OCI-LY1 (cell line): ENCODE measurements around the gene ZNF586.

Experiments used
- H2AFZ ChIP-seq: fragments of 200-600 bp; sonication (generic), shearing (Covaris generic); 2 replicates; pipeline ENCODE4 v1.6.0; 2014; ENCODE audit warnings: antibody characterized with exemption, mild to moderate bottlenecking, low read length
- H3F3A ChIP-seq: fragments of 200-600 bp; sonication (generic), shearing (Covaris generic); 2 replicates; pipeline ENCODE4 v1.6.0; 2014; ENCODE audit warnings: mild to moderate bottlenecking, antibody characterized with exemption, low read length, moderate library complexity; ENCODE audit not compliant: insufficient read depth
- H3K27ac ChIP-seq: fragments of 200-600 bp; sonication (generic); 2 replicates; pipeline ENCODE4 v1.5.1; 2014; ENCODE audit warnings: low read length, mixed run types, mild to moderate bottlenecking, low read depth; ENCODE audit not compliant: poor library complexity, severe bottlenecking
- H3K27me3 ChIP-seq: fragments of 200-600 bp; sonication (generic); 2 replicates; pipeline ENCODE4 v1.6.0; 2014; ENCODE audit warnings: antibody characterized with exemption, mild to moderate bottlenecking, low read length, moderate library complexity; ENCODE audit not compliant: insufficient read depth
- H3K36me3 ChIP-seq: fragments of 200-600 bp; sonication (generic); 2 replicates; pipeline ENCODE4 v1.6.1; 2014; ENCODE audit warnings: mild to moderate bottlenecking, antibody characterized with exemption, low read length, moderate library complexity, mixed read lengths; ENCODE audit not compliant: insufficient read depth
- H3K4me1 ChIP-seq: fragments of 200-600 bp; sonication (generic); 2 replicates; pipeline ENCODE4 v1.5.1; 2014; ENCODE audit warnings: mild to moderate bottlenecking, low read length, moderate library complexity; ENCODE audit not compliant: insufficient read depth, severe bottlenecking
- H3K4me2 ChIP-seq: fragments of 200-600 bp; sonication (generic), shearing (Covaris generic); 2 replicates; pipeline ENCODE4 v1.6.1; 2014; ENCODE audit warnings: low read length
- H3K4me3 ChIP-seq: fragments of 200-600 bp; sonication (generic); 2 replicates; pipeline ENCODE4 v1.5.1; 2014; ENCODE audit warnings: low read length, low read depth, mild to moderate bottlenecking, mixed read lengths; ENCODE audit not compliant: poor library complexity, severe bottlenecking
- H3K79me2 ChIP-seq: fragments of 200-600 bp; shearing (Covaris generic); 2 replicates; pipeline ENCODE4 v1.6.1; 2016; ENCODE audit warnings: mixed run types, low read length, mixed read lengths; ENCODE audit not compliant: insufficient read depth
- H3K9ac ChIP-seq: fragments of 200-600 bp; sonication (generic), shearing (Covaris generic); 2 replicates; pipeline ENCODE4 v1.6.1; 2014; ENCODE audit warnings: mild to moderate bottlenecking, low read length, mixed read lengths
- H3K9me2 ChIP-seq: fragments of 200-600 bp; sonication (generic), shearing (Covaris generic); 2 replicates; pipeline ENCODE4 v1.6.1; 2014; ENCODE audit warnings: low read depth, mild to moderate bottlenecking, low read length, mixed read lengths
- H3K9me3 ChIP-seq: fragments of 200-600 bp; shearing (Covaris generic); 2 replicates; pipeline ENCODE4 v1.6.1; 2014; ENCODE audit warnings: low read length, mixed read lengths
- H4K20me1 ChIP-seq: fragments of 200-600 bp; sonication (generic), shearing (Covaris generic); 2 replicates; pipeline ENCODE4 v1.6.0; 2016; ENCODE audit warnings: mild to moderate bottlenecking, low read length; ENCODE audit not compliant: insufficient read depth
- CTCF ChIP-seq: fragments of 200-600 bp; sonication (generic), shearing (Covaris generic); IDR thresholded peaks from 2 replicates; pipeline ENCODE4 v1.5.1; 2017; ENCODE audit warnings: mild to moderate bottlenecking, antibody characterized with exemption, low read length, moderate library complexity, mixed read lengths
- EZH2 ChIP-seq: fragments of 200-600 bp; sonication (generic), shearing (Covaris generic); IDR thresholded peaks from 2 replicates; pipeline ENCODE4 v1.8.0; 2017; ENCODE audit warnings: borderline replicate concordance, mixed run types, mild to moderate bottlenecking, antibody characterized with exemption, low read length, moderate library complexity, mixed read lengths

Gene ZNF586

GRCh38 chr19:57817976-57818375 lies 48.5 kb downstream of the ZNF586 start:
- Histone ChIP-seq H3F3A (no peaks in the 10 kb centered on the region), H3K27me3 (no peaks in the 10 kb centered on the region), H3K27ac (no peak overlapping the region), H3K4me1 (peaks cover 46% of the 10 kb centered on the region), H3K4me2 (no peak overlapping the region), H3K36me3 (peaks cover 14% of the 10 kb centered on the region; the same call in 1 of the 2 replicates), H3K4me3 (no peak overlapping the region), H3K9me2 (no peaks in the 10 kb centered on the region), H3K9me3 (no peaks in the 10 kb centered on the region), H4K20me1 (no peaks in the 10 kb centered on the region), H2AFZ (no peak overlapping the region), H3K9ac (no peak overlapping the region), H3K79me2 (peaks cover 34% of the 10 kb centered on the region)
- no peak for TF ChIP-seq EZH2
- no peak for TF ChIP-seq CTCF

- Histone ChIP-seq H3K9ac (peak overlapping the region; percentile 98; the same call in 1 of the 2 replicates), H4K20me1 (no peaks in the 10 kb centered on the region), H3K4me3 (peak overlapping the region; percentile 98), H3K27ac (no peak overlapping the region), H3K9me2 (no peaks in the 10 kb centered on the region), H3K4me2 (peak overlapping the region; percentile 90; the same call in 1 of the 2 replicates), H3K36me3 (peaks cover 18% of the 10 kb centered on the region; the same call in 1 of the 2 replicates), H3K27me3 (no peaks in the 10 kb centered on the region), H3K79me2 (peaks cover 37% of the 10 kb centered on the region), H3F3A (no peaks in the 10 kb centered on the region), H3K4me1 (peaks cover 42% of the 10 kb centered on the region), H3K9me3 (no peaks in the 10 kb centered on the region), H2AFZ (no peak overlapping the region)
- TF ChIP-seq EZH2: no peak
- no peak for TF ChIP-seq CTCF
Measured at GRCh38 chr19:57818378-57818777, 48.9 kb downstream of the ZNF586 start.

- Histone ChIP-seq H3K27me3 (no peaks in the 10 kb centered on the region), H3K4me1 (peaks cover 34% of the 10 kb centered on the region), H3K9me2 (no peaks in the 10 kb centered on the region), H3K9me3 (no peaks in the 10 kb centered on the region), H3K4me2 (peak overlapping the region; percentile 90), H2AFZ (no peak overlapping the region), H3K27ac (peak overlapping the region; percentile 64), H3K79me2 (peaks cover 39% of the 10 kb centered on the region), H3K4me3 (peak overlapping the region; percentile 98), H3K9ac (peak overlapping the region; percentile 98), H3F3A (no peaks in the 10 kb centered on the region), H3K36me3 (peaks cover 28% of the 10 kb centered on the region), H4K20me1 (no peaks in the 10 kb centered on the region)
- no peak for TF ChIP-seq EZH2
- TF ChIP-seq CTCF: peak; percentile 28; the same call in 1 of the 2 replicates
Measured at GRCh38 chr19:57819475-57820148, 50.1 kb downstream of the ZNF586 start.
